Panc1 (cell line): ENCODE results near the gene AIFM1. TPM values are rescaled to one million over a fixed set of nuclear protein-coding genes. Genes with fewer than 3 reads are reported as not detected.

Experiments
- ATAC-seq: fragments of 200-7000 bp; cut with Tn5 transposase; 2 replicates; pipeline ENCODE4 v1.9.1; 2020; ENCODE audit warnings: mild to moderate bottlenecking, moderate library complexity
- BruUV-seq: library from RNA; stranded (reverse); fragments of 400-500 nt; replicated peaks from 2 replicates; lab custom pipeline; 2021; lab: Mats Ljungman, UMichigan
- CTCF ChIA-PET: fragments of 300-600 bp; sonication (Branson Sonifier 250); formaldehyde crosslinking; loops from one replicate; lab custom pipeline; 2022; ENCODE audit warnings: antibody characterized with exemption; lab: Charles Lee
- POLR2A ChIA-PET: fragments of 300-600 bp; sonication (Branson Sonifier 250); formaldehyde crosslinking; loops from one replicate; lab custom pipeline; 2022; ENCODE audit warnings: antibody characterized with exemption; lab: Charles Lee
- DNase-seq: peaks from one replicate; pipeline ENCODE4 v3.0.0-alpha.2; 2010; ENCODE audit warnings: low read depth, low spot score
- H3K27ac ChIP-seq: 2 replicates; pipeline ENCODE4 v1.5.1; 2011; ENCODE audit warnings: mild to moderate bottlenecking, low read length, inconsistent platforms
- H3K27me3 ChIP-seq: fragments of 200-500 bp; sonication (Bioruptor generic); 2 replicates; pipeline ENCODE4 v1.6.0; 2014; ENCODE audit warnings: low read length, inconsistent platforms; ENCODE audit not compliant: control insufficient read depth, insufficient read depth
- H3K36me3 ChIP-seq: fragments of 200-500 bp; sonication (Bioruptor generic); 2 replicates; pipeline ENCODE4 v1.5.1; 2014; ENCODE audit warnings: inconsistent platforms, mild to moderate bottlenecking, low read length, moderate library complexity; ENCODE audit not compliant: control insufficient read depth, insufficient read depth
- H3K4me1 ChIP-seq: 2 replicates; pipeline ENCODE4 v1.5.1; 2011; ENCODE audit warnings: inconsistent platforms, mild to moderate bottlenecking, low read length, moderate library complexity; ENCODE audit not compliant: control insufficient read depth, insufficient read depth
- H3K4me3 ChIP-seq, 2 experiments: 2 replicates each; pipeline ENCODE4 v1.5.1; 2011 to 2012; ENCODE audit warnings: low read depth in 2 of 2, low read length in 2 of 2, mild to moderate bottlenecking in 2 of 2, inconsistent platforms in 1 of 2, moderate library complexity in 1 of 2
- H3K9me3 ChIP-seq: fragments of 200-500 bp; sonication (Bioruptor generic); 2 replicates; pipeline ENCODE4 v1.5.1; 2014; ENCODE audit warnings: low read depth, mild to moderate bottlenecking, inconsistent platforms, low read length, moderate library complexity; ENCODE audit not compliant: control insufficient read depth, insufficient read depth
- POLR2AphosphoS5 ChIP-seq: IDR thresholded peaks from 2 replicates; pipeline ENCODE4 v1.6.1; 2012; ENCODE audit warnings: mild to moderate bottlenecking, low read depth, low read length, moderate library complexity
- SIN3A ChIP-seq: IDR thresholded peaks from 2 replicates; pipeline ENCODE4 v1.6.1; 2012; ENCODE audit warnings: low read depth, mild to moderate bottlenecking, low read length, moderate library complexity, borderline replicate concordance; ENCODE audit not compliant: insufficient read depth
- TCF7L2 ChIP-seq: IDR thresholded peaks from 2 replicates; pipeline ENCODE4 v1.6.1; 2011; ENCODE audit warnings: mild to moderate bottlenecking, low read depth, low read length, inconsistent platforms
- in situ Hi-C: cut with HindIII; loops from 2 replicates; pipeline ENCODE4 v1.10.0; 2016; ENCODE audit warnings: low sequenced_read_pairs, low pct_unique_long_range_greater_than_20kb
- intact Hi-C: fragments of 100-400 bp; cut with micrococcal nuclease; formaldehyde crosslinking; loops from one replicate; pipeline ENCODE4 v1.10.0; 2022; ENCODE audit not compliant: unreplicated experiment
- total RNA-seq: library from RNA; stranded (reverse); gene quantifications from one replicate; pipeline ENCODE4 v1.2.1, GENCODE V29; 2021; ENCODE audit not compliant: unreplicated experiment
- TF ChIP-seq, protein P1 (sequence below), 2 experiments: IDR thresholded peaks; 2 replicates each; pipeline ENCODE4 v1.6.1; 2011 to 2012; ENCODE audit warnings: low read depth in 2 of 2, control low read depth in 1 of 2, low read length in 1 of 2, mild to moderate bottlenecking in 1 of 2, moderate library complexity in 1 of 2; ENCODE audit not compliant: insufficient read depth in 1 of 2
- TF ChIP-seq, protein P2 (sequence below): fragments of 450-650 bp; IDR thresholded peaks from 2 replicates; pipeline ENCODE4 v1.5.1; 2017; ENCODE audit warnings: mild to moderate bottlenecking

Gene AIFM1
- total RNA-seq, 1 experiment from 2014 or later = 96.6 TPM

DNA sequence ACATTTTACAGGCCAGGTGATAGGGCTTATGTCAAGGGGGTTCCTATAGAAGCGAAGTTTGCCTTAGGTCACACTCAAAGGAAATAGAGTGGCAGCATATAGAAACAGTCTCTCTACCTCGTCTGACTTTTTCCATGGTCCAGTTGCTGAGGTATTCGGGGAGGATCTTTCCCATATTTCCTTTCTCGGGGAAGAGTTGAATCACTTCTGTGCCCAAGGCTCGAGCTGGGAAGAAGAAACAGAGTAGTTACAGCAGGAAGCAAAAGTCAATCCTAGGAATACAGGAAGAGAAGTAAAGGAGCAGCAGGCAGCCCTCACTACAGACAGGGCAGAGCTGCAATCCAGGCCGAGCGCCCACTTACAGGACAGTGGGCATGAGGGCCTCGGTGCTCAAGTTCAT lies 28.7 kb downstream of the AIFM1 start:
- in situ Hi-C loops = no loop called here

DNA sequence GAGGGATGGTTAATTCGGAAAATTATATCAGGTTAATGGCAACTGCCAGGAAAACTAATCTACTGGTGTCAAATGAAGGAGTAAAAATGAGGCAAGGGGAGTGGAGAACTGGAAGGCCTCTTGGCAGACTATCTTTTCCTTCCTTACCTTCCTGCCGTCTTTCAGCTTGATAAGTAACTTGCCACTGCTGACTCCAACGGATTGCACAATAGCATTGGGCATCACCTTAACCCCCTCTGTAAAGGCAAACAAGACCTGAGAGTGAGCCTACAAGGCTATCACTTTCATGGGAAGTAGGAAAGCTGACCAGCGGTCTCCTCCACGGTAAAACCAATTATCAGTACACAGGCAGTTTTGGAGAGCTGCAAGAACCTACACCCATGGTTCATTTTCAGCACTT lies 29.1 kb downstream of the AIFM1 start:
- Histone ChIP-seq H3K9me3 (no peaks in the 10 kb centered on the region), H3K27me3 (no peaks in the 10 kb centered on the region), H3K4me3 (no peak overlapping the region), H3K4me1 (no peaks in the 10 kb centered on the region), H3K36me3 (peaks cover 11% of the 10 kb centered on the region), H3K27ac (no peak overlapping the region)
- TF ChIP-seq POLR2AphosphoS5 = no peak
- no peak for TF ChIP-seq SIN3A
- TF ChIP-seq, protein P1, sequence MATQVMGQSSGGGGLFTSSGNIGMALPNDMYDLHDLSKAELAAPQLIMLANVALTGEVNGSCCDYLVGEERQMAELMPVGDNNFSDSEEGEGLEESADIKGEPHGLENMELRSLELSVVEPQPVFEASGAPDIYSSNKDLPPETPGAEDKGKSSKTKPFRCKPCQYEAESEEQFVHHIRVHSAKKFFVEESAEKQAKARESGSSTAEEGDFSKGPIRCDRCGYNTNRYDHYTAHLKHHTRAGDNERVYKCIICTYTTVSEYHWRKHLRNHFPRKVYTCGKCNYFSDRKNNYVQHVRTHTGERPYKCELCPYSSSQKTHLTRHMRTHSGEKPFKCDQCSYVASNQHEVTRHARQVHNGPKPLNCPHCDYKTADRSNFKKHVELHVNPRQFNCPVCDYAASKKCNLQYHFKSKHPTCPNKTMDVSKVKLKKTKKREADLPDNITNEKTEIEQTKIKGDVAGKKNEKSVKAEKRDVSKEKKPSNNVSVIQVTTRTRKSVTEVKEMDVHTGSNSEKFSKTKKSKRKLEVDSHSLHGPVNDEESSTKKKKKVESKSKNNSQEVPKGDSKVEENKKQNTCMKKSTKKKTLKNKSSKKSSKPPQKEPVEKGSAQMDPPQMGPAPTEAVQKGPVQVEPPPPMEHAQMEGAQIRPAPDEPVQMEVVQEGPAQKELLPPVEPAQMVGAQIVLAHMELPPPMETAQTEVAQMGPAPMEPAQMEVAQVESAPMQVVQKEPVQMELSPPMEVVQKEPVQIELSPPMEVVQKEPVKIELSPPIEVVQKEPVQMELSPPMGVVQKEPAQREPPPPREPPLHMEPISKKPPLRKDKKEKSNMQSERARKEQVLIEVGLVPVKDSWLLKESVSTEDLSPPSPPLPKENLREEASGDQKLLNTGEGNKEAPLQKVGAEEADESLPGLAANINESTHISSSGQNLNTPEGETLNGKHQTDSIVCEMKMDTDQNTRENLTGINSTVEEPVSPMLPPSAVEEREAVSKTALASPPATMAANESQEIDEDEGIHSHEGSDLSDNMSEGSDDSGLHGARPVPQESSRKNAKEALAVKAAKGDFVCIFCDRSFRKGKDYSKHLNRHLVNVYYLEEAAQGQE (IDR thresholded peaks at IDR 0.05; ENCODE audit: insufficient read depth in 1 of 2, low read depth in 2 of 2, low read length in 1 of 2) = no peak
- TF ChIP-seq, protein P2, sequence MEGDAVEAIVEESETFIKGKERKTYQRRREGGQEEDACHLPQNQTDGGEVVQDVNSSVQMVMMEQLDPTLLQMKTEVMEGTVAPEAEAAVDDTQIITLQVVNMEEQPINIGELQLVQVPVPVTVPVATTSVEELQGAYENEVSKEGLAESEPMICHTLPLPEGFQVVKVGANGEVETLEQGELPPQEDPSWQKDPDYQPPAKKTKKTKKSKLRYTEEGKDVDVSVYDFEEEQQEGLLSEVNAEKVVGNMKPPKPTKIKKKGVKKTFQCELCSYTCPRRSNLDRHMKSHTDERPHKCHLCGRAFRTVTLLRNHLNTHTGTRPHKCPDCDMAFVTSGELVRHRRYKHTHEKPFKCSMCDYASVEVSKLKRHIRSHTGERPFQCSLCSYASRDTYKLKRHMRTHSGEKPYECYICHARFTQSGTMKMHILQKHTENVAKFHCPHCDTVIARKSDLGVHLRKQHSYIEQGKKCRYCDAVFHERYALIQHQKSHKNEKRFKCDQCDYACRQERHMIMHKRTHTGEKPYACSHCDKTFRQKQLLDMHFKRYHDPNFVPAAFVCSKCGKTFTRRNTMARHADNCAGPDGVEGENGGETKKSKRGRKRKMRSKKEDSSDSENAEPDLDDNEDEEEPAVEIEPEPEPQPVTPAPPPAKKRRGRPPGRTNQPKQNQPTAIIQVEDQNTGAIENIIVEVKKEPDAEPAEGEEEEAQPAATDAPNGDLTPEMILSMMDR = no peak
- TF ChIP-seq TCF7L2 = no peak
- no peak for ATAC-seq
- BruUV-seq = no TSS peak
- ChIA-PET CTCF (no interaction called here), POLR2A (interaction anchor here (0.6 kb wide), 1 partner anchor 76 kb away, joined by 3 read pairs; no protein-coding TSS in a partner anchor)
- intact Hi-C loops (no loop called here), in situ Hi-C loops (no loop called here)
- DNase-seq = no peak

More for the DNA sequence above, 28.7 kb downstream of the AIFM1 start:
- intact Hi-C loops = no loop called here
- no peak overlapping the region for H3K27ac ChIP-seq
- no peaks in the 10 kb centered on the region for H3K9me3 ChIP-seq
- H3K4me3 ChIP-seq = no peak overlapping the region
- ATAC-seq (no peak), DNase-seq (no peak)
- no peaks in the 10 kb centered on the region for H3K27me3 ChIP-seq
- ChIA-PET CTCF (no interaction called here), POLR2A (interaction anchor here (0.6 kb wide), 1 partner anchor 76 kb away, joined by 3 read pairs; no protein-coding TSS in a partner anchor)
- no TSS peak for BruUV-seq
- TF ChIP-seq, protein P2 = no peak
- no peaks in the 10 kb centered on the region for H3K4me1 ChIP-seq
- H3K36me3 ChIP-seq = peaks cover 11% of the 10 kb centered on the region
